ENCODE data around the gene MBOAT1.
"Not testable (repeated sequence)": the region's sequence is repeated elsewhere in the genome, so short reads cannot be mapped to it uniquely, and the experiment has no call there.

The MBOAT1 gene

GRCh38 chr6:20244807-20245681, 32.8 kb upstream of the MBOAT1 start:
- H3K4me3 ChIP-seq (replicated peaks; ENCODE audit: insufficient read depth, low read length); H3K27ac ChIP-seq (replicated peaks); DNase-seq (ENCODE audit: low read depth in 1 of 2, low spot score in 1 of 2); H3K27me3 ChIP-seq (ENCODE audit: insufficient read depth, poor library complexity, severe bottlenecking): not testable (repeated sequence)

DNA sequence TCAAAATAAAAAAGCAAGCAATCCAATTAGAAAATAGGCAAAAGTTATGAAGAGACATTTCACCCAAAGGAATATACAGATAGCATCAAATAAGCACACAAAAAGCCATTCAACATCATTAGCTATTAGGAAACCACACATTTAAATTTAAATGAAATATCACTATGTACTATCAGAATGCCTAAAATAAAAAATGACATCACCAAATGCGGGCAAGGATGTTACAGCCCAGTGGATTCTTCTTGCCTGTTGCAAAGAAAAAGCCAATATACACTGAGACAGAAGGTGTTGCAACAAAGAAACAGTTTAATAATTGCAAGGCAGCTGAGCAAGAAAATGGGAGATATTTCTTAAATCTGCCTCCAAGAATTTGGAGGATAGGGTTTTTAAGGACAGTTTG, 31.0 kb upstream of the MBOAT1 start:
- TF ChIP-seq CTCF (IDR thresholded peaks at IDR 0.05; ENCODE audit: insufficient read depth, low read length): no peak
- no peak for TF ChIP-seq POLR2AphosphoS5 (IDR thresholded peaks at IDR 0.05; ENCODE audit: low read depth)
- no peak for TF ChIP-seq GABPA (IDR thresholded peaks at IDR 0.05; ENCODE audit: low read depth)
- TF ChIP-seq, protein P1, sequence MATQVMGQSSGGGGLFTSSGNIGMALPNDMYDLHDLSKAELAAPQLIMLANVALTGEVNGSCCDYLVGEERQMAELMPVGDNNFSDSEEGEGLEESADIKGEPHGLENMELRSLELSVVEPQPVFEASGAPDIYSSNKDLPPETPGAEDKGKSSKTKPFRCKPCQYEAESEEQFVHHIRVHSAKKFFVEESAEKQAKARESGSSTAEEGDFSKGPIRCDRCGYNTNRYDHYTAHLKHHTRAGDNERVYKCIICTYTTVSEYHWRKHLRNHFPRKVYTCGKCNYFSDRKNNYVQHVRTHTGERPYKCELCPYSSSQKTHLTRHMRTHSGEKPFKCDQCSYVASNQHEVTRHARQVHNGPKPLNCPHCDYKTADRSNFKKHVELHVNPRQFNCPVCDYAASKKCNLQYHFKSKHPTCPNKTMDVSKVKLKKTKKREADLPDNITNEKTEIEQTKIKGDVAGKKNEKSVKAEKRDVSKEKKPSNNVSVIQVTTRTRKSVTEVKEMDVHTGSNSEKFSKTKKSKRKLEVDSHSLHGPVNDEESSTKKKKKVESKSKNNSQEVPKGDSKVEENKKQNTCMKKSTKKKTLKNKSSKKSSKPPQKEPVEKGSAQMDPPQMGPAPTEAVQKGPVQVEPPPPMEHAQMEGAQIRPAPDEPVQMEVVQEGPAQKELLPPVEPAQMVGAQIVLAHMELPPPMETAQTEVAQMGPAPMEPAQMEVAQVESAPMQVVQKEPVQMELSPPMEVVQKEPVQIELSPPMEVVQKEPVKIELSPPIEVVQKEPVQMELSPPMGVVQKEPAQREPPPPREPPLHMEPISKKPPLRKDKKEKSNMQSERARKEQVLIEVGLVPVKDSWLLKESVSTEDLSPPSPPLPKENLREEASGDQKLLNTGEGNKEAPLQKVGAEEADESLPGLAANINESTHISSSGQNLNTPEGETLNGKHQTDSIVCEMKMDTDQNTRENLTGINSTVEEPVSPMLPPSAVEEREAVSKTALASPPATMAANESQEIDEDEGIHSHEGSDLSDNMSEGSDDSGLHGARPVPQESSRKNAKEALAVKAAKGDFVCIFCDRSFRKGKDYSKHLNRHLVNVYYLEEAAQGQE (IDR thresholded peaks at IDR 0.05; ENCODE audit: insufficient replicate concordance, low read depth): no peak
- no peak for TF ChIP-seq SPI1 (IDR thresholded peaks at IDR 0.05; ENCODE audit: borderline replicate concordance, low read depth)
- no peak overlapping the region for H3K4me3 ChIP-seq (replicated peaks; ENCODE audit: insufficient read depth, low read length)

GRCh38 chr6:20242397-20242796, 30.1 kb upstream of the MBOAT1 start:
- DNase-seq (ENCODE audit: low read depth in 1 of 2, low spot score in 1 of 2): no peak
- TF ChIP-seq CTCF (IDR thresholded peaks at IDR 0.05; ENCODE audit: insufficient read depth, low read length) (no peak), POLR2AphosphoS5 (IDR thresholded peaks at IDR 0.05; ENCODE audit: low read depth) (no peak), SPI1 (IDR thresholded peaks at IDR 0.05; ENCODE audit: borderline replicate concordance, low read depth) (no peak), GABPA (IDR thresholded peaks at IDR 0.05; ENCODE audit: low read depth) (no peak)
- TF ChIP-seq, protein P1 (IDR thresholded peaks at IDR 0.05; ENCODE audit: insufficient replicate concordance, low read depth): no peak
- H3K27ac ChIP-seq (replicated peaks): no peak overlapping the region

More for the DNA sequence above, 31.0 kb upstream of the MBOAT1 start:
- DNase-seq (ENCODE audit: low read depth in 1 of 2, low spot score in 1 of 2): no peak
- Histone ChIP-seq H3K27ac (replicated peaks) (no peak overlapping the region), H3K27me3 (ENCODE audit: insufficient read depth, poor library complexity, severe bottlenecking) (no peaks in the 10 kb centered on the region)

DNA sequence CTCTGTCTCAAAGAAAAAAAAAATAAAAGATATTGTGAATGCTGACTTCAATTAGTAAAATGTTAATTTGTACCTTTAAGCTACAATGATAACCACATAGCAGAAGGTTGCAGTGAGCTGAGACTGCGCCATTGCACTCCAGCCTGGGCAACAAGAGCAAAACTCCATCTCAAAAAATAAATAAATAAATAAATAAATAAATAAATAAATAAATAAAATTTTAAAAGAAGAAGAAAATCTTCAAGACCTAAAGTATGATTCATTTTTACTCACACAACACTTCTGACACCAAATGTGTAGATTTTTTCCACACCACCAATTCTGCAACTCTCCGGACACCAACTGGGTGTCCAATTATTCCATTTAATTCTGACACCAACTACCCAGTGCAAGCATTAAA, 28.8 kb upstream of the MBOAT1 start:
- no peaks in the 10 kb centered on the region for H3K27me3 ChIP-seq (ENCODE audit: insufficient read depth, poor library complexity, severe bottlenecking)
- no peak overlapping the region for H3K4me3 ChIP-seq (replicated peaks; ENCODE audit: insufficient read depth, low read length)
- no peak overlapping the region for H3K27ac ChIP-seq (replicated peaks)
- TF ChIP-seq SPI1 (IDR thresholded peaks at IDR 0.05; ENCODE audit: borderline replicate concordance, low read depth): no peak
- TF ChIP-seq, protein P1 (IDR thresholded peaks at IDR 0.05; ENCODE audit: insufficient replicate concordance, low read depth): no peak
- no peak for TF ChIP-seq CTCF (IDR thresholded peaks at IDR 0.05; ENCODE audit: insufficient read depth, low read length)
- TF ChIP-seq GABPA (IDR thresholded peaks at IDR 0.05; ENCODE audit: low read depth): no peak
- DNase-seq (ENCODE audit: low read depth in 1 of 2, low spot score in 1 of 2): no peak

More at GRCh38 chr6:20242397-20242796, 30.1 kb upstream of the MBOAT1 start:
- Histone ChIP-seq H3K4me3 (replicated peaks; ENCODE audit: insufficient read depth, low read length) (no peak overlapping the region), H3K27me3 (ENCODE audit: insufficient read depth, poor library complexity, severe bottlenecking) (no peaks in the 10 kb centered on the region)

Data from HL-60 (cell line).